ENCODE data around the gene SPTBN1. TPM values are rescaled to one million over a fixed set of nuclear protein-coding genes. Genes with fewer than 3 reads are reported as not detected.

The SPTBN1 gene
- polyA plus RNA-seq, 2 of the 4 experiments (the other 2 are of a cell fraction): 105 to 126 TPM

DNA sequence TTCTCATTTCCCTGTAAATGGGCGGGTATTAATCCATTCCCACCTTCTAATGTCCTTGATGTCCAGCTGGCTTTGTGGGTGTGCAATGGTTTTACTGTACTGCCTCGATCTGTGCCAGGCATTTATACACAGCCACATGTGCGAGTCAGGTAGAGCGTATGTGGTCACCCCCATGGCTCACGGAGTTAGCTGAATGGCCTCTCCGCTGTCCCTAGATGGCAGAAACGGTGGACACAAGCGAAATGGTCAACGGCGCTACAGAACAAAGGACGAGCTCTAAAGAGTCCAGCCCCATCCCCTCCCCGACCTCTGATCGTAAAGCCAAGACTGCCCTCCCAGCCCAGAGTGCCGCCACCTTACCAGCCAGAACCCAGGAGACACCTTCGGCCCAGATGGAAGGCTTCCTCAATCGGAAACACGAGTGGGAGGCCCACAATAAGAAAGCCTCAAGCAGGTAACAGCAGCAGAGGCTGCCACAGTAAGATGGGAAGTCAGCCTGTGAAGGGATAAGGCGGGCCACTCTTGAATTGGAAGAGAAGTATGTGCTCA lies 208.2 kb downstream of the SPTBN1 start:
- ChIA-PET CTCF (interaction anchor here (0.6 to 5.6 kb wide), 18 partner anchors 8 to 557 kb away, joined by 3 to 50 read pairs (median 6); no protein-coding TSS in a partner anchor), POLR2A (no interaction called here)
- Histone ChIP-seq H3K4me2 (no peak overlapping the region), H3K4me1 (peaks cover 34% of the 10 kb centered on the region), H3K9me3 (no peaks in the 10 kb centered on the region), H3K4me3 (no peak overlapping the region), H3K27ac (no peak overlapping the region)
- no peak for FAIRE-seq
- TF ChIP-seq FOXS1 (CRISPR knock-in tag; IDR thresholded peaks at IDR 0.05): no peak
- TF ChIP-seq, protein P1, sequence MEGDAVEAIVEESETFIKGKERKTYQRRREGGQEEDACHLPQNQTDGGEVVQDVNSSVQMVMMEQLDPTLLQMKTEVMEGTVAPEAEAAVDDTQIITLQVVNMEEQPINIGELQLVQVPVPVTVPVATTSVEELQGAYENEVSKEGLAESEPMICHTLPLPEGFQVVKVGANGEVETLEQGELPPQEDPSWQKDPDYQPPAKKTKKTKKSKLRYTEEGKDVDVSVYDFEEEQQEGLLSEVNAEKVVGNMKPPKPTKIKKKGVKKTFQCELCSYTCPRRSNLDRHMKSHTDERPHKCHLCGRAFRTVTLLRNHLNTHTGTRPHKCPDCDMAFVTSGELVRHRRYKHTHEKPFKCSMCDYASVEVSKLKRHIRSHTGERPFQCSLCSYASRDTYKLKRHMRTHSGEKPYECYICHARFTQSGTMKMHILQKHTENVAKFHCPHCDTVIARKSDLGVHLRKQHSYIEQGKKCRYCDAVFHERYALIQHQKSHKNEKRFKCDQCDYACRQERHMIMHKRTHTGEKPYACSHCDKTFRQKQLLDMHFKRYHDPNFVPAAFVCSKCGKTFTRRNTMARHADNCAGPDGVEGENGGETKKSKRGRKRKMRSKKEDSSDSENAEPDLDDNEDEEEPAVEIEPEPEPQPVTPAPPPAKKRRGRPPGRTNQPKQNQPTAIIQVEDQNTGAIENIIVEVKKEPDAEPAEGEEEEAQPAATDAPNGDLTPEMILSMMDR (IDR thresholded peaks at IDR 0.05): no peak
- TF ChIP-seq, protein P2, sequence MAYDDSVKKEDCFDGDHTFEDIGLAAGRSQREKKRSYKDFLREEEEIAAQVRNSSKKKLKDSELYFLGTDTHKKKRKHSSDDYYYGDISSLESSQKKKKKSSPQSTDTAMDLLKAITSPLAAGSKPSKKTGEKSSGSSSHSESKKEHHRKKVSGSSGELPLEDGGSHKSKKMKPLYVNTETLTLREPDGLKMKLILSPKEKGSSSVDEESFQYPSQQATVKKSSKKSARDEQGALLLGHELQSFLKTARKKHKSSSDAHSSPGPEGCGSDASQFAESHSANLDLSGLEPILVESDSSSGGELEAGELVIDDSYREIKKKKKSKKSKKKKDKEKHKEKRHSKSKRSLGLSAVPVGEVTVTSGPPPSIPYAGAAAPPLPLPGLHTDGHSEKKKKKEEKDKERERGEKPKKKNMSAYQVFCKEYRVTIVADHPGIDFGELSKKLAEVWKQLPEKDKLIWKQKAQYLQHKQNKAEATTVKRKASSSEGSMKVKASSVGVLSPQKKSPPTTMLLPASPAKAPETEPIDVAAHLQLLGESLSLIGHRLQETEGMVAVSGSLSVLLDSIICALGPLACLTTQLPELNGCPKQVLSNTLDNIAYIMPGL (CRISPR knock-in tag; IDR thresholded peaks at IDR 0.05; ENCODE audit: borderline replicate concordance): no peak
- TF ChIP-seq RCOR1 (IDR thresholded peaks at IDR 0.05; ENCODE audit: low read depth, low read length): no peak
- TF ChIP-seq JUN (IDR thresholded peaks at IDR 0.05): no peak
- no peak for TF ChIP-seq MAZ (IDR thresholded peaks at IDR 0.05; ENCODE audit: borderline replicate concordance, low read depth, low read length)
- TF ChIP-seq FOSL2 (IDR thresholded peaks at IDR 0.05): no peak
- TF ChIP-seq FOSL2 (CRISPR knock-in tag; IDR thresholded peaks at IDR 0.05): no peak
- ATAC-seq: no peak
- no peak for DNase-seq (ENCODE audit: low read depth in 1 of 2, low spot score in 1 of 2)
- WGBS (ENCODE audit: missing lambda C conversion rate): 96% methylated on average over 18 of the region's 18 CpGs

DNA sequence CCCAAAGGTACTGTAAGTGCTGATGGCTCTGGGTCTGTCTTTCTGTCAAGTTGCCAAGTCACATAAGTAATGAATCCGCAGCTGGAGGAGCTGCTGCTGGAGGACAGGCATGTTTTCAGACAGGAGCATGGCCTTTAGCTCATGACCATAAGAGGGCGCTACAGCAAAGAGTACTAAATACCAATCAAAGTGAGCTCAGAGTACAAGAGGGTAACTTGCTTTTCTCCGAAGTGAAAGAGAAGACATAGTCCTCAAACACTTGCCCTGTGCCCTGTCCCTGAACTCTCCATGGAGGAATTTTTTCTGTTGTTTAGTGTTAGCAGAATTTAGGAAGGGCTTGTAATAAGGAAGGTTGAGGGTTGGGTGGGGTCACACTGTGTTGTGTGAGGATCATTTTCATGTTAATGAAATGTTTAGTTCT lies 209.3 kb downstream of the SPTBN1 start:
- DNase-seq (ENCODE audit: low read depth in 1 of 2, low spot score in 1 of 2): peak in 1 of 2 experiments; percentile 73
- TF ChIP-seq, protein P1 (IDR thresholded peaks at IDR 0.05): peak; percentile 66
- TF ChIP-seq JUN (IDR thresholded peaks at IDR 0.05) (no peak), RAD21 (conservative IDR thresholded peaks at IDR 0.05 in 1 of 2, IDR thresholded peaks at IDR 0.05 in 1 of 2) (peak; percentile 24 to 42; a peak in 2 of 5 replicates), SMC3 (IDR thresholded peaks at IDR 0.05) (peak; percentile 33; the same call in 2 of the 3 replicates)
- CTCF ChIA-PET: interaction anchor here (0.7 to 5.6 kb wide), 17 partner anchors 8 to 558 kb away, joined by 3 to 50 read pairs (median 8); no protein-coding TSS in a partner anchor
- Histone ChIP-seq H3K27ac (peak overlapping the region; percentile 34 to 53; a peak in 5 of 6 replicates), H3K4me2 (peak overlapping the region; percentile 55), H3K4me1 (peaks cover 45% of the 10 kb centered on the region), H3K4me3 (no peak overlapping the region), H3K9me3 (no peaks in the 10 kb centered on the region)
- 26% methylated on average over 3 of the region's 3 CpGs for WGBS (ENCODE audit: missing lambda C conversion rate)
- no peak for FAIRE-seq
- POLR2A ChIA-PET: interaction anchor here (1.2 kb wide), 1 partner anchor 385 kb away, joined by 3 read pairs; no protein-coding TSS in a partner anchor
- peak; percentile 32 to 73; a peak in 4 of 6 replicates for ATAC-seq

DNA sequence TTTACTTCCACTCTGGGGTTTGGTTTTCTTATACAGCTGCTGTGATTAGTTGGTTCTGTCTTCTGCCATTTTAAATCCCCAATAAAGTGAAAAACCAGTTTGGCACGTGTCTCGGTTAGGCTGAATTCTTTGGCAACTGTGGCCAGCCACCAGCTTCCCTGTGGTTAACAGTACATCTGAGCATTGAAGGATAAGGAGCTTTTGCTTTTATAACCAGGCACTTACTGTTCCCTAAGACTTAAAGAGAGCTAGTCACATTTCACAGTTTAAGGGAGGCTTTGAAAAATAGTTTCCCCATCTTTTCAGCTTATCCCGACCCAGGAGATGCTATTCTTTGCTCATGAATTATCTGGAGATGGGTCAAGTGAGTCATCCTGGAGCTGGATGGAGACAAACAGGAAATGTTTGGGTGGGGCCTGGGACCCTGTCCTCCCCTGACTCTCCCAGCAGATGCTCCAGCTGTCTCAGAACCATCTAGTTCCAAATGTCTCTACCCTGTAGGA lies 210.1 kb downstream of the SPTBN1 start:
- ChIA-PET POLR2A (interaction anchor here (1.2 kb wide), 1 partner anchor 385 kb away, joined by 3 read pairs; no protein-coding TSS in a partner anchor), CTCF (interaction anchor here (0.5 to 5.6 kb wide), 16 partner anchors 10 to 559 kb away, joined by 3 to 50 read pairs (median 6); no protein-coding TSS in a partner anchor)
- no peak overlapping the region for H3K4me3 ChIP-seq
- WGBS (ENCODE audit: missing lambda C conversion rate): 63% methylated on average over 3 of the region's 3 CpGs
- peak overlapping the region; percentile 55 for H3K4me2 ChIP-seq
- DNase-seq (ENCODE audit: low read depth in 1 of 2, low spot score in 1 of 2) (peak in 1 of 2 experiments; percentile 30), ATAC-seq (peak in 1 of 2 experiments; percentile 42; a peak in 3 of 6 replicates), FAIRE-seq (no peak)
- no peaks in the 10 kb centered on the region for H3K9me3 ChIP-seq
- H3K27ac ChIP-seq: peak overlapping the region; percentile 34 to 53; a peak in 5 of 6 replicates
- TF ChIP-seq FOSL2 (IDR thresholded peaks at IDR 0.05): no peak
- 0 out of 2 replicates have a peak, but pooled peaks have one; percentile 20 for TF ChIP-seq FOSL2 (CRISPR knock-in tag; IDR thresholded peaks at IDR 0.05)
- no peak for TF ChIP-seq MYC (IDR thresholded peaks at IDR 0.05; ENCODE audit: borderline replicate concordance, low read length)
- peaks cover 47% of the 10 kb centered on the region for H3K4me1 ChIP-seq
